Left kidney (tissue), 2 donors: ENCODE measurements around the gene DTHD1. TPM values are rescaled to one million over a fixed set of nuclear protein-coding genes. Genes with fewer than 3 reads are reported as not detected.
A peak's percentile ranks its signal among the peaks of the same experiment; 100 is the strongest.

Experiments used
- DNase-seq: peaks from one replicate; pipeline ENCODE4 v3.0.0-alpha.2; 2013
- polyA plus RNA-seq: library from polyadenylated mRNA; unstranded; fragments of 120-200 nt; gene quantifications from one replicate; pipeline ENCODE4 v1.2.1, GENCODE V29; 2013; ENCODE audit not compliant: insufficient read length

The DTHD1 gene
- polyA plus RNA-seq, 1 donor: not detected

DNA sequence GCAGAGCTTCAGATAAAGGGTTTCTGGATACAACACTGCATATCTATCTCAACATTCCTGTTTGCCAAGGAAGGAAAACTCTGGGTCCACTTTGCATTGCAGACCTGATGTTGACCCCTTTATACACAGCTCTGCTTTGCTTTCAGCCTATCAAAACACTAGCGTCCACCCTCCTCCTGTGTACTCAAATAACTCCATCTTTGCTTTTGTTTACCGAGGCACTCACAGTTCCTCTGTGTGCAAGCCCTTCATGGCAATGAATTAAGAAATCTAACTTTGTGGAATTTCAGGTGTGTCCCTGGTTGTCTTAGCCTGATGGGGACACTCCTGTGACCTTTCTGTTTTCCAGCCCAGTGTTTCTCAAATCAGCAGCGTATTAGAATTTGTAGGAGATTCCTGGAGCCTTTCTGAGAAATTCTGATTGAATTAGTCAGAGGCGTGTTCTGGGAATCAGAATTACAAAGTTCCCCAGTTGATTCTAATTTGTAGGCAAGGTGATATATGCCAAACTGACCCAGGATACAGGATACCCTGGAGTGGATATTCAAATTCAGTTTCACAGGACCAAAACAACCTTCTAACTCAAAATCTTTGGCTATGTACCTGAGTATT, 68.6 kb downstream of the DTHD1 start:
- no peak for DNase-seq

DNA sequence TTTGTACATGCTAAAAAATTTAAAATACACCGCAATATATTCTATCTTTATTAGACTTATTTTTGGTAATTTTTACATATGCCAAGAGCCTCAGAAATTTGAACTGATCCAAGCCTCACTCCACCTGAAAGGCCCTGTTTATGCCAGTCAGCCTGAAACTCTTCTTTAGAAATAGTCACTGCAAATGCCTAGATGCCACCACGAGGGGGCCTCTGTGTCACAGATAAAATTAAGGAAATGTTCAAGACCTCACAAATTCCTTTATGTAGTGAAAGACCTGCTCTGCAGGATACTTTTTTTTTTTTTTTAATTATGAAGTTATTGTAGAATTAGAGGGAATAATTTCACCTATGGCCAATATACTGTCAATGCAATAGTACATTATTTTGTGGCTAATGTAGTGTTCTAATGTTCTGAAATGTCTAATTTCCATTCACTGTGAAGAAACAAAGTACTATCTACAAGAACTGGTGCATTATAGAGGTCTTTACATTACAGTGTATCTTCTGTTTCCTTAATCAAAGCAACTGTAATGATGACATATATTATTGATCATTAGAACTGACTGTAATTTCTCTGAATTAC, 69.8 kb downstream of the DTHD1 start:
- DNase-seq: peak; percentile 61

- DNase-seq: no peak
Observed at GRCh38 chr4:36353998-36354397, 72.6 kb downstream of the DTHD1 start.

DNA sequence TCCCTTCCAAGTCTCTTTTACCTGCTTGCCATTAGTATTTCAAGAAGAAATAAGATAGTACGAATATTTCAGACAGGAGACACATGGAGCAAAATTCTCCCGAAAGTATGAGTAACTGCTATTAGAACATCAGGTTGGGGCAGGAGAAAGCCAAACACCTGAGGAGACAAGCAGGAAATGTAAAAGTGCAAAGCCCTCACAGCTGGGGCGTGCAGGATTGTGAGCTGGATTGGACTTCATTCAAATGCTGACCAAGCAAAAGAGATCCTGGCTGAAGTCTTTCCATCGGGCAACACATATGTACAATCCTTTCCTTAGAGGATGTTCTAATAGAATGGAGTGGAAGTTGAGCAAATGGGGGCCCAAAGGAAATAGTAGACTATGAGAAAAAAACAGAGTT, 76.8 kb downstream of the DTHD1 start:
- no peak for DNase-seq

- no peak for DNase-seq
Observed at GRCh38 chr4:36360755-36361154, 79.3 kb downstream of the DTHD1 start.

DNA sequence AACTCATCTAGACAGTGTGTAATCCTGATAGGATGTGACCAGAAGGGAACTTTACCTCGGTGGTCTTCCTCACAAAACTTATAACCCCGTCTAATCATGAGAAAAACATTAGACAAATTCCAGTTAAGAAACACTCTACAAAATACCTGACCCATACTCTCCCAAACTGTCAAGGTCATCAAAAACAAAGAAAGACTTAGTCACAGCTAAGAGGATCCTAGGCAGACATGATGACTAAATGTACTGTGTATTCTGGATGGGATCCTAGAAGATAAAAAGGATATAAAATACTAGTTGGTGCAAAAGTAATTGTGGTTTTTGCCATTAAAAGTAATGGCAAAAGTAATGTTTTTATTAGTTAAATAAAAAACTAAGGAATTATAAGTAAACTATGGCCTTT, 81.6 kb downstream of the DTHD1 start:
- no peak for DNase-seq

GRCh38 chr4:36374836-36375511, 93.6 kb downstream of the DTHD1 start:
- no peak for DNase-seq

DNA sequence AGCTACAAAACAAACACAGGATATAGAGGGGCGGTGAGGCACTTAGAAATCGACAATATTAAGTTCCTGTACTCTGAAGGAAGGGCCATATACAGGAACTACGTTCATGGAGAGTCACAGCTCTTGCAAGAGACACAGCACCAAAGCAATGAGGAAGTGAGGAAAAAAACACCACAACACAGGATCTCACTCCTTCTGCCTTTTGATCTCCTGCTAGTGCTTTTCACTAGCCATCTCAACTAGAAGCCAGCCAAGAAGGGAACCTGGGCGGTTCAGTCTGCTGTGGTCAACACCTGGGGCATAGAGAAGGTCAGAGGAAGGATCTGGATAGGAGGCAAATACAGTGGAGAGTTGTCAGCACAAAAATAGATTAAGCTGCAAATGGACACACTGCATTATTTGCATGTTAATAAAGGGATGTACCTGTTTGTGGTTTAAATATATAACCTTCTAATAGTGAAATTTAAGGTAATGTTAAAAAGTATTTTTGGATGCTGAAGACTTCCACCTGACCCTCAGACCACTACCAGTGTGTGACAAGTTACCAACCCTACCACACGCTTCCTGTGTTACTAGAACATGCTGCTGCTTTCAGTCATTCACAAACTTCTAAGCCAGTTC, 104.6 kb downstream of the DTHD1 start:
- DNase-seq: no peak

- no peak for DNase-seq
Observed at GRCh38 chr4:36386691-36387090, 105.3 kb downstream of the DTHD1 start.

GRCh38 chr4:36388710-36389109, 107.3 kb downstream of the DTHD1 start:
- DNase-seq: no peak

DNA sequence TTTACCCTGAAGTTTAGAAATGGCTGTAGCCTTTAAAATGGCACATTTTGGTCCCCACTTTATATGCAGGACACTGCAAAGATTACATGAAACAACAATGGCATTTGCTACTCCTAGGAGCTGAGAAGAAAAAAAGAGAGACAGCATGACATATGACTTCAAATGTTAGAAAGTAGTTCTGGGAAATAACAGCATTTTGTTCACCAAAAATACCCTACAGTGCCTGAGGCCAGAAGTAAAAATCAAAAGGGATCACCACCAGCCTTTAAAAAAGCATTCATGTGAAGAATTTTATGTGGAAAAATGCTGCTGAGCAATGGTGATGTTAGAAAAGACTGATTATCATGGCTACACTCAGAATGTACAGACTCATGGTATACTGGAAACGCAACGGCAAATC, 110.0 kb downstream of the DTHD1 start:
- DNase-seq: no peak

DNA sequence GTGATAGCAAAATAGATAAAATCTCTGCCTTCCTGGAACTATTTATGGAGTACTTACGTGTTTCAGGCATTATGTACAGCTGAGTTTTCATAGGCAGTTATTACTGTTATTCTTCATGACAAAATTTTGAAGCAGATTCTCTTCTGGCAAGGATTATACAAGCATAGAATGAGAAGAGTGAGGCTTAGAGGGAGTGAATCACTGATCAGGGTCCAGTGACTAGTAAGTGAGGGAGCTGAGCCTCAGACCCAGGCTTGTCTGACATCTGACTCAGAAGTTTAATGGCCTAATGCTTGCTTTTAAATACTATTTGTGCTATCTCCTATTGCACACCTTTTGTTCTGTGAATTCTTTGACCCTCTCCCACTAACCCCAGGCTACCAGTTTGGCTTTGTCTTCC, 110.6 kb downstream of the DTHD1 start:
- no peak for DNase-seq

GRCh38 chr4:36392916-36393315, 111.5 kb downstream of the DTHD1 start:
- no peak for DNase-seq

Other genes starting within 250 kb of the DTHD1 start
- 8.7 TPM for gene ARAP2, start 37.1 kb upstream of the DTHD1 start, polyA plus RNA-seq